Sigmoid colon (tissue), 7 donors: ENCODE results near the gene POLR2A. TPM values are rescaled to one million over a fixed set of nuclear protein-coding genes. Genes with fewer than 3 reads are reported as not detected.

Experiments
- DNase-seq: peaks from one replicate; pipeline ENCODE4 v3.0.0-alpha.2; 2019
- H3K27ac ChIP-seq, 4 donors: fragments of 200-600 bp; sonication (generic); one replicate each; pipeline ENCODE4 v1.5.1; 2016 to 2019; ENCODE audit warnings: mild to moderate bottlenecking in 1 of 4
- H3K27me3 ChIP-seq, 3 donors: fragments of 200-600 bp; sonication (generic); one replicate each; pipeline ENCODE4 v1.5.1; 2019; ENCODE audit warnings: mild to moderate bottlenecking in 1 of 3
- H3K36me3 ChIP-seq, 4 donors: fragments of 200-600 bp; sonication (generic); one replicate each; pipeline ENCODE4 v1.5.1; 2016 to 2019
- H3K4me1 ChIP-seq, 4 donors: fragments of 200-600 bp; sonication (generic); one replicate each; pipeline ENCODE4 v1.5.1; 2017 to 2019
- H3K4me3 ChIP-seq, 4 donors: fragments of 200-600 bp; sonication (generic); one replicate each; pipeline ENCODE4 v1.5.1; 2017 to 2019; ENCODE audit warnings: mild to moderate bottlenecking in 2 of 4, moderate library complexity in 1 of 4
- H3K9me3 ChIP-seq, 4 donors: fragments of 200-600 bp in 3 of 4; sonication (generic) in 3 of 4; one replicate each; pipeline versions ENCODE4 v1.5.1 to v1.6.1; 2013 to 2019
- EP300 ChIP-seq, 4 donors: sonication (generic); formaldehyde crosslinking; IDR thresholded peaks; one replicate each; pipeline ENCODE4 v1.6.1; 2017; ENCODE audit warnings: antibody characterized with exemption in 4 of 4
- POLR2A ChIP-seq, 2 donors: fragments of 450-650 bp; IDR thresholded peaks; one replicate each; pipeline ENCODE4 v1.6.1; 2016; ENCODE audit warnings: antibody characterized with exemption in 2 of 2, mild to moderate bottlenecking in 2 of 2, moderate library complexity in 2 of 2
- POLR2AphosphoS5 ChIP-seq, 4 donors: sonication (generic); formaldehyde crosslinking; IDR thresholded peaks; one replicate each; pipeline ENCODE4 v1.6.1; 2017; ENCODE audit warnings: antibody characterized with exemption in 4 of 4
- WGBS, 2 donors: extraction: QIAGEN DNeasy Blood & Tissue Kit; methylation state at CpG; one replicate each; pipeline ENCODE4 v1.1.7; 2013; 5-methylcytosine and 5-hydroxymethylcytosine counted together
- intact Hi-C: fragments of 100-400 bp; cut with DNase I; formaldehyde crosslinking; loops from one replicate; pipeline ENCODE4 v1.15.1; 2023
- polyA plus RNA-seq, 3 donors: library from polyadenylated mRNA; stranded (reverse); fragments of 200-250 nt; gene quantifications; one replicate each; pipeline ENCODE4 v1.2.3, GENCODE V29; 2013
- total RNA-seq, 4 donors: library from RNA; depleted of rRNA; stranded (reverse); fragments of >200 nt; gene quantifications; one replicate each; pipeline ENCODE4 v1.1.0, GENCODE V29; 2016
- TF ChIP-seq, protein P1 (sequence below), 4 experiments: fragments of 450-650 bp in 3 of 4; fragments of 200-600 bp in 1 of 4; IDR thresholded peaks; one replicate each; pipeline ENCODE4 v1.5.1; 2016 to 2019; ENCODE audit warnings: antibody characterized with exemption in 4 of 4, mild to moderate bottlenecking in 3 of 4, moderate library complexity in 2 of 4
- donor health status: healthy with polysubstance abuse.
- donor health status: Bipolar disorder and iron deficiency.
- donor health status: healthy.

The POLR2A gene
- total and polyA plus RNA-seq, 7 donors, result 7.2 to 51.1 (median 31.4) TPM

GRCh38 chr17:7486181-7486580, 2.0 kb downstream of the POLR2A start:
- no peak for DNase-seq
- WGBS, 2 donors, result 38 to 50% methylated on average over 3 of the region's 3 CpGs
- Histone ChIP-seq H3K36me3 (no peaks in the 10 kb centered on the region), H3K27ac (peak overlapping the region in 2 of 4 donors; percentile 94 to 100), H3K4me3 (peak overlapping the region in 1 of 4 donors; percentile 72), H3K9me3 (no peaks in the 10 kb centered on the region), H3K27me3 (no peaks in the 10 kb centered on the region), H3K4me1 (peaks cover 0 to 61% (median 53%) of the 10 kb centered on the region in 4 donors)
- intact Hi-C loops, result loop anchor here (10.0 kb wide), 1 partner anchor 349 kb away; the partner anchor contains the start of gene KDM6B
- TF ChIP-seq POLR2A (IDR thresholded peaks at IDR 0.05) (no peak), EP300 (IDR thresholded peaks at IDR 0.05) (no peak), POLR2AphosphoS5 (IDR thresholded peaks at IDR 0.05) (no peak)
- TF ChIP-seq, protein P1, sequence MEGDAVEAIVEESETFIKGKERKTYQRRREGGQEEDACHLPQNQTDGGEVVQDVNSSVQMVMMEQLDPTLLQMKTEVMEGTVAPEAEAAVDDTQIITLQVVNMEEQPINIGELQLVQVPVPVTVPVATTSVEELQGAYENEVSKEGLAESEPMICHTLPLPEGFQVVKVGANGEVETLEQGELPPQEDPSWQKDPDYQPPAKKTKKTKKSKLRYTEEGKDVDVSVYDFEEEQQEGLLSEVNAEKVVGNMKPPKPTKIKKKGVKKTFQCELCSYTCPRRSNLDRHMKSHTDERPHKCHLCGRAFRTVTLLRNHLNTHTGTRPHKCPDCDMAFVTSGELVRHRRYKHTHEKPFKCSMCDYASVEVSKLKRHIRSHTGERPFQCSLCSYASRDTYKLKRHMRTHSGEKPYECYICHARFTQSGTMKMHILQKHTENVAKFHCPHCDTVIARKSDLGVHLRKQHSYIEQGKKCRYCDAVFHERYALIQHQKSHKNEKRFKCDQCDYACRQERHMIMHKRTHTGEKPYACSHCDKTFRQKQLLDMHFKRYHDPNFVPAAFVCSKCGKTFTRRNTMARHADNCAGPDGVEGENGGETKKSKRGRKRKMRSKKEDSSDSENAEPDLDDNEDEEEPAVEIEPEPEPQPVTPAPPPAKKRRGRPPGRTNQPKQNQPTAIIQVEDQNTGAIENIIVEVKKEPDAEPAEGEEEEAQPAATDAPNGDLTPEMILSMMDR (IDR thresholded peaks at IDR 0.05), result no peak

GRCh38 chr17:7490144-7490543, 6.0 kb downstream of the POLR2A start:
- Histone ChIP-seq H3K9me3 (no peaks in the 10 kb centered on the region), H3K4me1 (peaks cover 0 to 39% (median 35%) of the 10 kb centered on the region in 4 donors), H3K4me3 (no peak overlapping the region), H3K27ac (no peak overlapping the region), H3K27me3 (no peaks in the 10 kb centered on the region), H3K36me3 (no peaks in the 10 kb centered on the region)
- no peak for TF ChIP-seq EP300 (IDR thresholded peaks at IDR 0.05)
- TF ChIP-seq, protein P1 (IDR thresholded peaks at IDR 0.05), result no peak
- 75 to 86% methylated on average over 8 of the region's 8 CpGs for WGBS, 2 donors
- intact Hi-C loops, result no loop called here
- DNase-seq, result no peak

DNA sequence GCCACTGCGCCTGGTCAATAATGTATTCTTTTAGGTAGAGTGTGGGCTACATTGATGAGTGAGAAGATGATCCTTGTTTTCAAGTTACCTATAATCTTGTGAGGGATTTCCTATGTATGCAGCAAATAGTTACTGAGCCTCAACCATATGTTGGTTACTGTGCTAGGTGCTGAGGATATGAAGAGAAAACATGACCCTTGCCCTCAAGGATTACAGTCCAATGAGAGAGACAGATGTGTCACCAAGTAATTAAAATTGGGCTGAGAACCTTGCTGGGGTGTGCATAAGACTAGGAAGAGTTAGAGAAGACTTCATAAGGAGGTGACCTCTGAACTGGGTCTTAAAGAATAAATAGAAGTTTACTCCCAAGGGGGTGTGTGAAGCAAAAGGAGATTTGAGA, 7.4 kb downstream of the POLR2A start:
- H3K4me1 ChIP-seq, result peaks cover 0 to 25% (median 21%) of the 10 kb centered on the region in 4 donors
- intact Hi-C loops, result no loop called here
- H3K36me3 ChIP-seq, result peaks cover 0 to 8% (median 4%) of the 10 kb centered on the region in 4 donors
- no peak for DNase-seq
- WGBS, 2 donors, result 90 to 96% methylated on average over 1 of the region's 1 CpG
- no peaks in the 10 kb centered on the region for H3K9me3 ChIP-seq
- H3K27ac ChIP-seq, result no peak overlapping the region
- H3K4me3 ChIP-seq, result no peak overlapping the region
- no peaks in the 10 kb centered on the region for H3K27me3 ChIP-seq
- no peak for TF ChIP-seq EP300 (IDR thresholded peaks at IDR 0.05)

DNA sequence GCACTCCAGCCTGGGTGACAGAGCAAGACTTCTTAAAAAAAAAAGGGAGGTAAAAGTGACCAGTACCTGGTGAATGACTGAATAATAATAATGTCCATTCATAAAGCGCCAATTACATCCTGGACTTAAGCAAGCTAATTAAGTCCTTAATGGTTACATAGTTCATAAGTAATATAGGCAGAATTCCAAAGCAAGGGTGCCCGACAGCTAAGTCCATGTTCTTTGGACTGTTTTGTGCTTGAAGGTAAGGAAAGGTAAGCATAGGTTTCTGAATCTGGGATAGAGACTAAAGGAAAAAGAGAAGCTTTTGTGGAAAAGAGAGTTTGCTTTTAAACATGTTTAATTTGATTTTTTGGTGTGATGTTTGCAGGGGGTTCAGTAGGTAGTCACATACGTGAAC, 9.8 kb downstream of the POLR2A start:
- 92 to 98% methylated on average over 3 of the region's 3 CpGs for WGBS, 2 donors
- DNase-seq, result no peak

GRCh38 chr17:7495906-7496434, 11.8 kb downstream of the POLR2A start:
- Histone ChIP-seq H3K36me3 (peaks cover 26 to 52% (median 45%) of the 10 kb centered on the region in 4 donors), H3K27ac (peak overlapping the region in 1 of 4 donors; percentile 20), H3K4me3 (no peak overlapping the region), H3K4me1 (no peaks in the 10 kb centered on the region), H3K9me3 (no peaks in the 10 kb centered on the region), H3K27me3 (no peaks in the 10 kb centered on the region)
- intact Hi-C loops, result no loop called here
- no peak for DNase-seq
- 92 to 94% methylated on average over 12 of the region's 12 CpGs for whole genome bisulfite sequencing, 2 donors
- TF ChIP-seq POLR2AphosphoS5 (IDR thresholded peaks at IDR 0.05) (no peak), POLR2A (IDR thresholded peaks at IDR 0.05) (no peak), EP300 (IDR thresholded peaks at IDR 0.05) (no peak)
- TF ChIP-seq, protein P1 (IDR thresholded peaks at IDR 0.05), result no peak

More for the DNA sequence above, 9.8 kb downstream of the POLR2A start:
- Histone ChIP-seq H3K9me3 (no peaks in the 10 kb centered on the region), H3K36me3 (peaks cover 15 to 32% (median 26%) of the 10 kb centered on the region in 4 donors), H3K27ac (no peak overlapping the region), H3K4me1 (peaks cover 0 to 6% (median 2%) of the 10 kb centered on the region in 4 donors), H3K27me3 (no peaks in the 10 kb centered on the region), H3K4me3 (no peak overlapping the region)
- intact Hi-C loops, result no loop called here
- TF ChIP-seq POLR2AphosphoS5 (IDR thresholded peaks at IDR 0.05) (no peak), EP300 (IDR thresholded peaks at IDR 0.05) (no peak), POLR2A (IDR thresholded peaks at IDR 0.05) (no peak)
- TF ChIP-seq, protein P1 (IDR thresholded peaks at IDR 0.05), result no peak
